Stromal cell of bone marrow (primary cell): Measurements from ENCODE around the gene NRM.
"Not testable (repeated sequence)": the region's sequence is repeated elsewhere in the genome, so short reads cannot be mapped to it uniquely, and the experiment has no call there.

Experiments used
- DNase-seq: peaks from one replicate; pipeline ENCODE4 v3.0.0-alpha.2; 2012; ENCODE audit warnings: low read depth

Gene NRM

GRCh38 chr6:30690403-30691207, at the start of gene NRM:
Gene NRM, minus strand, starts transcription at chr6:30690984. Its CDS starts 10 bp downstream, at chr6:30690974.
- peak; percentile 74 for DNase-seq

- DNase-seq = no peak
These were observed 49.7 kb upstream of the NRM start for GRCh38 chr6:30740540-30740870.

- DNase-seq = no peak
These were observed 47.7 kb upstream of the NRM start for GRCh38 chr6:30738532-30738931.

GRCh38 chr6:30735668-30736314, 45.0 kb upstream of the NRM start:
- DNase-seq = no peak

GRCh38 chr6:30732237-30732943, 41.6 kb upstream of the NRM start:
- no peak for DNase-seq

- DNase-seq = no peak
These were observed 40.0 kb upstream of the NRM start for GRCh38 chr6:30730601-30731435.

- DNase-seq = no peak
These were observed 37.3 kb upstream of the NRM start for GRCh38 chr6:30727920-30728553.

- DNase-seq = no peak
These were observed 36.0 kb upstream of the NRM start for GRCh38 chr6:30726506-30727413.

GRCh38 chr6:30725713-30726505, 35.1 kb upstream of the NRM start:
- no peak for DNase-seq

GRCh38 chr6:30724906-30725667, 34.3 kb upstream of the NRM start:
- DNase-seq = no peak

GRCh38 chr6:30723843-30724741, 33.3 kb upstream of the NRM start:
- DNase-seq = not testable (repeated sequence)

- DNase-seq = not testable (repeated sequence)
These were observed 32.5 kb upstream of the NRM start for GRCh38 chr6:30723159-30723842.

GRCh38 chr6:30722280-30723112, 31.7 kb upstream of the NRM start:
- no peak for DNase-seq

GRCh38 chr6:30722025-30722279, 31.2 kb upstream of the NRM start:
- not testable (repeated sequence) for DNase-seq

- peak; percentile 78 for DNase-seq
These were observed 30.6 kb upstream of the NRM start for GRCh38 chr6:30721198-30722024.

- no peak for DNase-seq
These were observed 30.0 kb upstream of the NRM start for GRCh38 chr6:30720738-30721197.
